Spinal cord (tissue), 10 donors: ENCODE results near the gene CTNNB1. TPM values are rescaled to one million over a fixed set of nuclear protein-coding genes. Genes with fewer than 3 reads are reported as not detected.

Experiments
- DNase-seq, 6 donors: peaks; one replicate each; pipeline versions ENCODE4 v3.0.0 to v3.0.0-alpha.2; 2013 to 2015; ENCODE audit warnings: low spot score in 6 of 6, low read depth in 4 of 6
- H3K27ac ChIP-seq: one replicate; pipeline ENCODE4 v1.5.1; 2013; ENCODE audit warnings: low read depth, low read length, control low read depth
- H3K27me3 ChIP-seq: one replicate; pipeline ENCODE4 v1.6.1; 2013; ENCODE audit warnings: low read length; ENCODE audit not compliant: control insufficient read depth, insufficient read depth
- H3K36me3 ChIP-seq: one replicate; pipeline ENCODE4 v1.6.1; 2013; ENCODE audit warnings: low read length; ENCODE audit not compliant: control insufficient read depth, insufficient read depth
- H3K4me1 ChIP-seq: one replicate; pipeline ENCODE4 v1.6.1; 2013; ENCODE audit warnings: low read length; ENCODE audit not compliant: control insufficient read depth, insufficient read depth
- H3K4me3 ChIP-seq: one replicate; pipeline ENCODE4 v1.5.1; 2013; ENCODE audit warnings: low read depth, low read length, control low read depth
- H3K9me3 ChIP-seq: one replicate; pipeline ENCODE4 v1.6.1; 2013; ENCODE audit warnings: low read length; ENCODE audit not compliant: control insufficient read depth, insufficient read depth
- WGBS: methylation state at CpG from one replicate; pipeline ENCODE4 v1.1.5; 2013; ENCODE audit warnings: missing lambda C conversion rate; ENCODE audit not compliant: insufficient coverage; 5-methylcytosine and 5-hydroxymethylcytosine counted together
- long read RNA-seq, 4 donors: transcript quantifications; one replicate each; lab custom pipeline, GENCODE V29; 2026
- polyA plus RNA-seq, 2 donors: library from polyadenylated mRNA; unstranded; fragments of 120-200 nt; gene quantifications; one replicate each; pipeline ENCODE4 v1.2.1, GENCODE V29; 2013; ENCODE audit not compliant: insufficient read length in 2 of 2
- total RNA-seq, 2 donors: library from RNA; depleted of rRNA in 1 of 2; stranded (reverse); fragments of 120-200 nt in 1 of 2; fragments of >200 nt in 1 of 2; gene quantifications; one replicate each; pipeline versions ENCODE4 v1.2.3 to v1.2.4, GENCODE V29; 2013 to 2014
- donor health status: healthy.

The CTNNB1 gene
- total RNA-seq, result 100 to 1,000 TPM; 647 to 824 TPM
- 100 to 1,000 TPM; 334 to 348 TPM for polyA plus RNA-seq
- long read RNA-seq, donor 1, full-length matches to known transcripts, result 52 of 653 reads
- long read RNA-seq, donor 1, partial matches to known transcripts, result 601 of 653 reads
- long read RNA-seq, donor 1, other reads (novel, unspliced or antisense), result 0 of 653 reads
- long read RNA-seq, donor 2, full-length matches to known transcripts, result 16 of 37 reads
- long read RNA-seq, donor 2, partial matches to known transcripts, result 21 of 37 reads
- long read RNA-seq, donor 2, other reads (novel, unspliced or antisense), result 0 of 37 reads
- long read RNA-seq, donor 3, transcript CTNNB1-201 (15 exons, 3,947 nt), result major isoform, 5 of 40 reads
- long read RNA-seq, donor 3, partial matches to known transcripts, result 27 of 40 reads
- long read RNA-seq, donor 3, other reads (novel, unspliced or antisense), result 0 of 40 reads
- long read RNA-seq, donor 4, full-length matches to known transcripts, result 32 of 107 reads
- long read RNA-seq, donor 4, partial matches to known transcripts, result 75 of 107 reads
- long read RNA-seq, donor 4, other reads (novel, unspliced or antisense), result 0 of 107 reads

GRCh38 chr3:41198950-41199865, at the start of gene CTNNB1:
Gene CTNNB1 (plus strand): TSS chr3:41199505. CDS start chr3:41224069, 24,564 bp downstream.
- DNase-seq, result peak; percentile 84 to 98 (median 89)
- peak within 1 kb of the TSS; percentile 95 for H3K4me3 ChIP-seq
- H3K27me3 ChIP-seq, result no peaks in the 10 kb centered on the region
- H3K4me1 ChIP-seq, result no peaks in the 10 kb centered on the region
- under 1% methylated on average over 109 of the region's 112 CpGs for WGBS
- H3K27ac ChIP-seq, result peak within 1 kb of the TSS; percentile 95
- H3K9me3 ChIP-seq, result no peaks in the 10 kb centered on the region
- no peaks in the 10 kb centered on the region for H3K36me3 ChIP-seq

GRCh38 chr3:41155834-41156233, 43.5 kb upstream of the CTNNB1 start:
- H3K4me1 ChIP-seq, result no peaks in the 10 kb centered on the region
- WGBS, result 83% methylated on average over 2 of the region's 3 CpGs
- no peaks in the 10 kb centered on the region for H3K9me3 ChIP-seq
- no peaks in the 10 kb centered on the region for H3K27me3 ChIP-seq
- no peak overlapping the region for H3K4me3 ChIP-seq
- H3K27ac ChIP-seq, result no peak overlapping the region
- no peaks in the 10 kb centered on the region for H3K36me3 ChIP-seq
- no peak for DNase-seq

- no peaks in the 10 kb centered on the region for H3K9me3 ChIP-seq
- H3K27ac ChIP-seq, result no peak overlapping the region
- no peak for DNase-seq
- no peak overlapping the region for H3K4me3 ChIP-seq
- H3K36me3 ChIP-seq, result no peaks in the 10 kb centered on the region
- H3K4me1 ChIP-seq, result no peaks in the 10 kb centered on the region
- no peaks in the 10 kb centered on the region for H3K27me3 ChIP-seq
- no CpG with 5 or more reads among the region's 1 CpG for WGBS
These were observed 40.4 kb upstream of the CTNNB1 start for GRCh38 chr3:41158947-41159346.

- Histone ChIP-seq H3K27ac (no peak overlapping the region), H3K36me3 (no peaks in the 10 kb centered on the region), H3K4me3 (no peak overlapping the region), H3K4me1 (no peaks in the 10 kb centered on the region), H3K9me3 (no peaks in the 10 kb centered on the region), H3K27me3 (no peaks in the 10 kb centered on the region)
- WGBS, result 100% methylated on average over 1 of the region's 3 CpGs
- DNase-seq, result no peak
These were observed 39.6 kb upstream of the CTNNB1 start for GRCh38 chr3:41159588-41160189.

GRCh38 chr3:41162541-41162940, 36.8 kb upstream of the CTNNB1 start:
- Histone ChIP-seq H3K4me3 (no peak overlapping the region), H3K4me1 (no peaks in the 10 kb centered on the region), H3K9me3 (no peaks in the 10 kb centered on the region), H3K36me3 (no peaks in the 10 kb centered on the region), H3K27ac (no peak overlapping the region), H3K27me3 (no peaks in the 10 kb centered on the region)
- no peak for DNase-seq
- 86% methylated on average over 1 of the region's 3 CpGs for WGBS

DNA sequence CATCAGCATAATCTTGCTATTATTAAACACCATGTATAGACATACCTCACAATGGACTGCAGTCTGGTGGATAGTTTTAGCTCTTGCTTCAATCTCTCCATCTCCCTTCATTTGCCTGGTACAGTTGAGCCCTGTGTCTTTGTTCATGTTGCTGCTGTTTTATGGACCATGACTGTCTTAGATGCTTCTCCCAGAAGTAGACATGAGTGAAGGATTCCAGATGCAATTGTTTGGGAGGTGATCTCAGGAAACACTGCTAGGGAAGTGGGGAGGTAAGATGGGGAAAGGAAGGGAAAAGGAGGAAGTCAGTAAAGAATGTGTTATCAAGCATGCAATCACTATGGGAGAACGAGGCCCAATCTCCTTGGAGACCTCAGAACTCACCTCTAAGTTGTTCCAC, 36.3 kb upstream of the CTNNB1 start:
- no peak overlapping the region for H3K4me3 ChIP-seq
- no peaks in the 10 kb centered on the region for H3K36me3 ChIP-seq
- H3K4me1 ChIP-seq, result no peaks in the 10 kb centered on the region
- H3K27ac ChIP-seq, result no peak overlapping the region
- no peaks in the 10 kb centered on the region for H3K27me3 ChIP-seq
- no peaks in the 10 kb centered on the region for H3K9me3 ChIP-seq
- no CpG with 5 or more reads among the region's 1 CpG for WGBS
- DNase-seq, result no peak

DNA sequence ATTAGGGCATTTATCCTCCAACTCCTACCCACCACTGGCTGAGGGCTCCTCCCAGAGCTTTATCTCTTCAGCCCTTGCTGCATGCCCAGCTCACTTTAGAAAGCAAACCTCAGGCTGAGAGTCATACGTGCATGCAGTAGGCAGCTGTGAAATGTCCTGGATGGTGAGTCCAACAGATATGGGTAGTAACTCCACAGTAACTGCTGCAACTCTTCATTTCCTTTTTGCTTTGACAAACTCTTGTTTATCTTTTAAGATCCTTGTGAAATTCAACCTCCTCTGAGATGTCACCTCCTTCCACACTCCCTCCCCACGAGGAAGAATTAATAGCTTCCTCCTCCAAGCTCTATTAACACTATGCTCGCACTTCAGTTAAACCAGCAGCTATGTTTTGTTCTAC, 35.9 kb upstream of the CTNNB1 start:
- Histone ChIP-seq H3K27me3 (no peaks in the 10 kb centered on the region), H3K27ac (no peak overlapping the region), H3K36me3 (no peaks in the 10 kb centered on the region), H3K9me3 (no peaks in the 10 kb centered on the region), H3K4me1 (no peaks in the 10 kb centered on the region), H3K4me3 (no peak overlapping the region)
- WGBS, result 100% methylated on average over 1 of the region's 3 CpGs
- no peak for DNase-seq

GRCh38 chr3:41164777-41165176, 34.5 kb upstream of the CTNNB1 start:
- no peak for DNase-seq
- Histone ChIP-seq H3K36me3 (no peaks in the 10 kb centered on the region), H3K9me3 (no peaks in the 10 kb centered on the region), H3K4me3 (no peak overlapping the region), H3K27me3 (no peaks in the 10 kb centered on the region), H3K4me1 (no peaks in the 10 kb centered on the region), H3K27ac (no peak overlapping the region)
- WGBS, result 60% methylated on average over 1 of the region's 2 CpGs

DNA sequence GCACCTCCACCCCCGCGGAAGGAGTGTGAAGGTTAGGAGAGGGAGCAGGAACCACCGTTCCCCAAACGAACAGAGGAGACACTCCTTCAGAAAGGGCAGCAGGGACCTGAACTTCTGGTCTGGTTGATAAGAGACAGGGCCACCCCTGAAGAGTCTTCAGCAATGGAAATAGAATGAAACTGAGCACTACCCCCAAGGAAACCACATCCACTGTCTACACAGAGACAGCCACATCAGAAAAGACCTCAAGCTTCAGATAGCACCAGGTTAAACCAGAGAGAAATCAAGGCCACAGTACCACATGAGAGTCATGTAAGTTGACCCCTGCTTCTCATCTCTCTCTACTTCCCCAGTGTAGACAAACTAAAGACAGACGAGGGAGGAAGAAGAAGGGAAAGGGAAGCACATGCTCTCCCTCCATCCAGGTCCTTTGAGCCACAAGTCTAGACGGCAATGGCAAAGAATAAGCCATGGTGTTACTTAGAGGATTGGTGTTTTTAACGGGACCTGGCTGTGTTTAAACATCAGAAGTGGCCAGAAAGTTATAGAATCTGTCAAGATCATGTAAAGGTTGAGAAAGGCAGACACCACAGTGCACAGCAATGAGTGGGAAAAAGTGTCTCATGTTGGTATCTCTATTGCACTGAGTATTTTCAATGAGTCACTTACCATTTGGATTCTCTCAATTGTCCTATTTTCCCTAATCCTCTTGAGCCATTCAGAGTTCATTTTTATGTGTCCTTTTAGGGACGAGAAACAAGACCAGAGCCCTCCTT, 31.4 kb upstream of the CTNNB1 start:
- Histone ChIP-seq H3K4me3 (no peak overlapping the region), H3K27me3 (no peaks in the 10 kb centered on the region), H3K36me3 (no peaks in the 10 kb centered on the region), H3K27ac (no peak overlapping the region), H3K9me3 (no peaks in the 10 kb centered on the region), H3K4me1 (no peaks in the 10 kb centered on the region)
- DNase-seq, result no peak
- 79% methylated on average over 4 of the region's 8 CpGs for WGBS
